HG02840 (cell line): ENCODE measurements around the gene KRTAP12-2.
"Not testable (repeated sequence)": the region's sequence is repeated elsewhere in the genome, so short reads cannot be mapped to it uniquely, and the experiment has no call there.

Source experiments
- ATAC-seq: cut with Tn5 transposase; IDR thresholded peaks from one replicate; pipeline ENCODE4 v1.9.1; 2021; ENCODE audit warnings: mild to moderate bottlenecking, moderate library complexity, moderate number of reproducible peaks; ENCODE audit not compliant: unreplicated experiment, low FRiP score

The KRTAP12-2 gene

GRCh38 chr21:44632067-44632466 lies 34.7 kb downstream of the KRTAP12-2 start:
- ATAC-seq, result no peak

GRCh38 chr21:44630440-44630839 lies 36.3 kb downstream of the KRTAP12-2 start:
- no peak for ATAC-seq

- no peak for ATAC-seq
These were observed 37.9 kb downstream of the KRTAP12-2 start for GRCh38 chr21:44628707-44629391.

- ATAC-seq, result not testable (repeated sequence)
These were observed 38.9 kb downstream of the KRTAP12-2 start for GRCh38 chr21:44627831-44628233.

GRCh38 chr21:44627181-44627822 lies 39.4 kb downstream of the KRTAP12-2 start:
- not testable (repeated sequence) for ATAC-seq

GRCh38 chr21:44626673-44627143 lies 40.0 kb downstream of the KRTAP12-2 start, which contains the start of gene KRTAP10-9:
TSS of gene KRTAP10-9 (plus strand) at chr21:44627093. CDS start at chr21:44627172, 79 bp downstream.
- no peak for ATAC-seq

GRCh38 chr21:44626262-44626661 lies 40.5 kb downstream of the KRTAP12-2 start:
- ATAC-seq, result no peak

- no peak for ATAC-seq
These were observed 41.0 kb downstream of the KRTAP12-2 start for GRCh38 chr21:44625756-44626155.

- ATAC-seq, result no peak
These were observed 43.2 kb downstream of the KRTAP12-2 start for GRCh38 chr21:44623575-44623974.

- ATAC-seq, result no peak
These were observed 46.8 kb downstream of the KRTAP12-2 start for GRCh38 chr21:44619886-44620285.

- ATAC-seq, result no peak
These were observed 47.8 kb downstream of the KRTAP12-2 start for GRCh38 chr21:44618909-44619308.

GRCh38 chr21:44618504-44618903 lies 48.2 kb downstream of the KRTAP12-2 start:
- no peak for ATAC-seq

GRCh38 chr21:44617071-44617501 lies 49.6 kb downstream of the KRTAP12-2 start:
- ATAC-seq, result no peak

- ATAC-seq, result no peak
These were observed 50.2 kb downstream of the KRTAP12-2 start for GRCh38 chr21:44616591-44616926.
